ENCODE results near the gene FBXO28.

GRCh38 chr1:224178894-224179293, 65.0 kb downstream of the FBXO28 start:
- TF ChIP-seq CTCF (optimal IDR thresholded peaks at IDR 0.05 in 1 of 3, IDR thresholded peaks at IDR 0.05 in 1 of 3, conservative IDR thresholded peaks at IDR 0.05 in 1 of 3; ENCODE audit: extremely low read depth in 1 of 3, insufficient read depth in 2 of 3, low read length in 3 of 3) (no peak), EZH2 (IDR thresholded peaks at IDR 0.05; ENCODE audit: low read length) (no peak)

All from keratinocyte (primary cell).